Measurements from ENCODE around the gene NXNL1.

NXNL1 gene

DNA sequence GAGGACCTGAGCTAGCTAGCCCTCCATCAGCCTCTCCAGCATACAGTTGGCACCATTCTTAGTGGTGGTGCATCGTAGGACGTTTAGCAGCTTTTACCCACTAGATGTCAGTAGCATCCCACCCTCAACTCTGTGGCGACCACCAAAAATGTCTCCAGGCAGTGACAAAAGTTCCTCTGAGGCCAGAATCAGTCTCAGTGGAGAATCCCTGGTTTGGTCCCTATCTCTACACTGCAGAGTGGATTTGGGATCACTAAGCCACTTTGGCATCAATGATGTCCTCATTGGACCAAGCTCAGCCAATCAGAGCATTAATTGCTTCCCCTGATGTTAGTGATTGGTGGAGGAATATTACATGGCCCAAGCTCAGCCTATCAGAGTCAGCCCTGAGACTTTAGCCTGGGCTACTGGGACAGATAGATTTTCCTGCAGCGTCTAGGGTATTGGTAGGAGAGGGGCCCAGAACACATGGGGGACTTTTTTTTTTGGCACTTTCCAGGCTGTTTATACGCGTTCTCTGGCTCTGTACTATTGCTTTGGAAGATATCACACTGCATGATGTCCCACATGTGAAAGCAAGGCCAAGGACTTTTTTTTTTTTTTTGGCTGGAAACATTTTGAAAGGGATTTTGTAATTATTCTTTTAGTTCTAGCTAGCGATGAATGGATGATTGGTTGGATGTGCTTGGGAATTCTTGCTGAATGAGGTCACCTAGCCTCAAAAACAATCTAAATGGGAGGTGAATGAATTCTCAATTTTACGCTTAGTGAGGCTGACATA lies 19.3 kb downstream of the NXNL1 start:
- TF ChIP-seq, protein P1, sequence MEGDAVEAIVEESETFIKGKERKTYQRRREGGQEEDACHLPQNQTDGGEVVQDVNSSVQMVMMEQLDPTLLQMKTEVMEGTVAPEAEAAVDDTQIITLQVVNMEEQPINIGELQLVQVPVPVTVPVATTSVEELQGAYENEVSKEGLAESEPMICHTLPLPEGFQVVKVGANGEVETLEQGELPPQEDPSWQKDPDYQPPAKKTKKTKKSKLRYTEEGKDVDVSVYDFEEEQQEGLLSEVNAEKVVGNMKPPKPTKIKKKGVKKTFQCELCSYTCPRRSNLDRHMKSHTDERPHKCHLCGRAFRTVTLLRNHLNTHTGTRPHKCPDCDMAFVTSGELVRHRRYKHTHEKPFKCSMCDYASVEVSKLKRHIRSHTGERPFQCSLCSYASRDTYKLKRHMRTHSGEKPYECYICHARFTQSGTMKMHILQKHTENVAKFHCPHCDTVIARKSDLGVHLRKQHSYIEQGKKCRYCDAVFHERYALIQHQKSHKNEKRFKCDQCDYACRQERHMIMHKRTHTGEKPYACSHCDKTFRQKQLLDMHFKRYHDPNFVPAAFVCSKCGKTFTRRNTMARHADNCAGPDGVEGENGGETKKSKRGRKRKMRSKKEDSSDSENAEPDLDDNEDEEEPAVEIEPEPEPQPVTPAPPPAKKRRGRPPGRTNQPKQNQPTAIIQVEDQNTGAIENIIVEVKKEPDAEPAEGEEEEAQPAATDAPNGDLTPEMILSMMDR (IDR thresholded peaks at IDR 0.05; ENCODE audit: low read depth, low read length) = peak; percentile 55
- Histone ChIP-seq H3K4me1 (no peaks in the 10 kb centered on the region), H3K27me3 (peaks cover 6% of the 10 kb centered on the region; the same call in 1 of the 2 replicates), H3K4me3 (ENCODE audit: low read depth, low read length) (no peak overlapping the region), H3K9me3 (no peaks in the 10 kb centered on the region), H3K36me3 (no peaks in the 10 kb centered on the region)
- DNase-seq = peak; percentile 32

DNA sequence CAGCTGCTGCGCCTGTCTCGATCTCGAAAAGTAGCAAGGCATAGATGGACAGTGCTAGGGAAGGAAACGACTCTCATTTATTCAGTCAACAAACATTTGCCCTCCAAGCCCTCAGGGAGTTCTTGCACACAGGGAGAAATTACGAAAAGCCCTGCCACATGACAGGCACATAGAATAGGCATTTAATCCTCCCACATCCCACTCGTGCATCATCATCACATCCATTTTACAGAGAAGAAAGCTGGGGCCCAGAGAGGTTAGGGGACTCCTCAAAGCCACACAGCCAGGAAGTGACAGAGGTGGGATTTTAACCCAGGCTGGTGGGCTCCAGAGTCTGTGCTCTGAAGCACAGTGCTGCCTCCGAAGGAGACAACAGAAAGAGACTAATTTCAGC lies 23.9 kb downstream of the NXNL1 start:
- TF ChIP-seq, protein P1 (IDR thresholded peaks at IDR 0.05; ENCODE audit: low read depth, low read length) = no peak
- Histone ChIP-seq H3K4me1 (no peaks in the 10 kb centered on the region), H3K4me3 (ENCODE audit: low read depth, low read length) (no peak overlapping the region), H3K36me3 (no peaks in the 10 kb centered on the region), H3K27me3 (peaks cover 6% of the 10 kb centered on the region; the same call in 1 of the 2 replicates), H3K9me3 (no peaks in the 10 kb centered on the region)
- no peak for DNase-seq

DNA sequence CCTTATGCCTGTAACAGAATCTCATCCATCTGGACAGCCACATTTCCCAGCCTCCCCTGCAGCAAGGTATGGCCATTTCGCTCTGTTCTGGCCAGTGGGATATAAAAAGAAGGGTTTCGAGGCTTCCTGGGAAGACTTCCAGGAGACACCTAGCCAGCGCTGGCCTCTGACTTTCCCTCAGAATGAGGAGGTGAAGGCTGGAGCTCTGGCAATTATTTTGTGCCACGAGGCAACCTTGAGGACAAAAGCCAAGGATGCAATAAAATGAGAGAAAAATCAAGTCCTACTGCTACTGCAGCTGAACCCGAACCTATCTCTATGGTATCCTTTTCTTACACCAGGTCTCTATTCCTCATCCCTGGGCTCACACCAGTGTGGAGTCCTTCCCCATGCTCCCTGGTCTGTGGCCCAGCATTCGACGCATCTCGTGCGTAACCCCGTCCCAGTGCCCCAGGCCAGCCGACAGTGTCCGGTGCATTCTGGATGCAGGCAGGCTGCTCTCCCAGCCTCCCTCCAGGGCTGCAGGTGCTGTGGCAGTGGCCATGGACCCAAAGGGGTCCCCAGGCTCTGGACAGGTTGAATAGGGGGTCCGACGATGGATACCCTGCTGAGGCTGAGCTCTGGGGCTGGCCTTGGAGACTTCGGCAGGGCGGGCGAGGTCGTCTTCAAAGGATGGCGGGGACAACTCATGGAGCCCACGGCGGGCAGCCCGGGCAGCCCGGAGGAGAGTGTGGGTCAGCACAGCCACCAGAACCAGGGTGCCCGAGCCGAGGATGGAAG lies 24.4 kb downstream of the NXNL1 start:
- Histone ChIP-seq H3K27me3 (peaks cover 6% of the 10 kb centered on the region; the same call in 1 of the 2 replicates), H3K9me3 (no peaks in the 10 kb centered on the region), H3K36me3 (no peaks in the 10 kb centered on the region), H3K4me1 (no peaks in the 10 kb centered on the region), H3K4me3 (ENCODE audit: low read depth, low read length) (no peak overlapping the region)
- TF ChIP-seq, protein P1 (IDR thresholded peaks at IDR 0.05; ENCODE audit: low read depth, low read length) = no peak
- no peak for DNase-seq

DNA sequence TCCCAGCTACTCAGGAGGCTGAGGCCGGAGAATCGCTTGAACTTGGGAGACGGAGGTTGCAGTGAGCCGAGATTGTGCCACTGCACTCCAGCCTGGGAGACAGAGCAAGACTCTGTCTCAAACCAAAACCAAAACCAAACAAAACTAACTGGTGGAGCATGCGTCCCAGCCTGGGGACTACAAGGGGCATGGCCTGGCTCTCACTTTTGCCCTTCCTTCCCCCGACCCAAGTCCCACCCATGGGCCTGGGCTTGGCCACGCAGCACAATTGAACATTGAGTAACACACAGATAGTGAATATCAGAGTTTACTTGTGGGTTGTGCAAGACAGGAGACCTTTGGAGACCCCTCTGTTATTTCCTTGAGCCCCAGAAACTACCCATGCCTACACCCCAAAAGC lies 25.5 kb downstream of the NXNL1 start:
- H3K4me1 ChIP-seq = no peaks in the 10 kb centered on the region
- H3K36me3 ChIP-seq = no peaks in the 10 kb centered on the region
- DNase-seq = no peak
- no peak overlapping the region for H3K4me3 ChIP-seq (ENCODE audit: low read depth, low read length)
- TF ChIP-seq, protein P1 (IDR thresholded peaks at IDR 0.05; ENCODE audit: low read depth, low read length) = no peak
- no peaks in the 10 kb centered on the region for H3K9me3 ChIP-seq
- peaks cover 6% of the 10 kb centered on the region; the same call in 1 of the 2 replicates for H3K27me3 ChIP-seq

DNA sequence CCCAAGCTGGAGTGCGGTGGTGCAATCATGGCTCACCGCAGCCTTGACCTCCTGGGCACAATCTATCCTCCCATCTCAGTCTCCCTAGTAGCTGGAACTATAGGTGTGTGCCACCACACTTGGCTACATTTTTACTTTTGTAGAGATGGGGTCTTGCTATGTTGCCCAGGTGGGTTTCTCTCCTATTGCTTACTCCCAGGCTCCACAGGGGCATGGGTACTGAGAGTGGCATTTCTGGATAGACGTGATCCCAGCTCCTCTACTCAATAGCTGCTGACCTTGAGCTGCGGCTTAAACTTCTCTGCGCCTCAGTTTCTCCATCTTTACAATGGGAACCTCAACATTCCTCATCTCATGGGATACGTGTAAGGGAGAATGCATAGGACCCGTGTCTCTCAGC lies 29.3 kb downstream of the NXNL1 start:
- Histone ChIP-seq H3K27me3 (no peaks in the 10 kb centered on the region), H3K9me3 (no peaks in the 10 kb centered on the region), H3K36me3 (no peaks in the 10 kb centered on the region), H3K4me1 (no peaks in the 10 kb centered on the region), H3K4me3 (ENCODE audit: low read depth, low read length) (no peak overlapping the region)
- no peak for DNase-seq
- TF ChIP-seq, protein P1 (IDR thresholded peaks at IDR 0.05; ENCODE audit: low read depth, low read length) = no peak

All from BE2C (cell line).